NT2/D1 (cell line): Measurements from ENCODE around the gene SCML1.

Source experiments
- SUZ12 ChIP-seq: IDR thresholded peaks from 2 replicates; pipeline ENCODE4 v1.6.1; 2011; ENCODE audit not compliant: insufficient read length, insufficient read depth; ENCODE audit errors: extremely low read depth
- ZNF274 ChIP-seq: IDR thresholded peaks from 2 replicates; pipeline ENCODE4 v1.6.1; 2011; ENCODE audit warnings: mild to moderate bottlenecking, low read depth, low read length

DNA sequence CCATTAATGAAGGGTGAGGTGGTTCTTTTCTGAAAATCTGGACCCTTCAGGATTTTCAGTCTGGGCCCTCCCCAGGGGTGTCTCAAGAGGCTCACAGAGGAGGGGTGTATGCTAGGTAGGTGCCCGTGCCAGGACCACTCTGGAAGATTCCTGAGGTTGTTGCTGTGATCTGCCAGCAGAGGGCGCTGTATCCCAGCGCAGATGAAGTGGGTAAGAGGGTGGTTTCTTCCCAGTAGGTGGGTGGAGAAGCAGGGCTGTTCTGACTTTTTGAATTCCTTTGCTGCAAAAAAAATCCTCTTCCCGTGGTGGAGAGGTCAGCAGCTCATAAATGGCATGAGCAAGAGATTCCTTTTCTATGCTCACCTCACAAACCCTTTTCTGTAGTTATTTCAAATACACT, 51.1 kb downstream of the SCML1 start:
- TF ChIP-seq SUZ12 (no peak), ZNF274 (no peak)
